PC-3 (cell line): ENCODE data around the gene ATP2A1. TPM values are rescaled to one million over a fixed set of nuclear protein-coding genes. Genes with fewer than 3 reads are reported as not detected.

ENCODE experiments used
- ATAC-seq: fragments of 200-7000 bp; cut with Tn5 transposase; 2 replicates; pipeline ENCODE4 v1.9.1; 2020; ENCODE audit warnings: mild to moderate bottlenecking, moderate library complexity
- BruUV-seq: library from RNA; stranded (reverse); fragments of 400-500 nt; replicated peaks from 2 replicates; lab custom pipeline; 2021; lab: Mats Ljungman, UMichigan
- CTCF ChIA-PET: fragments of 300-600 bp; sonication (Branson Sonifier 250); formaldehyde crosslinking; loops from one replicate; lab custom pipeline; 2022; ENCODE audit warnings: antibody characterized with exemption; lab: Charles Lee
- POLR2A ChIA-PET: fragments of 300-600 bp; sonication (Branson Sonifier 250); formaldehyde crosslinking; loops from one replicate; lab custom pipeline; 2022; ENCODE audit warnings: antibody characterized with exemption; ENCODE audit not compliant: unreplicated experiment; lab: Charles Lee
- DNase-seq: peaks from one replicate; pipeline ENCODE4 v3.0.0-alpha.2; 2015
- H2AFZ ChIP-seq: fragments of 300-600 bp; sonication (generic); 2 replicates; pipeline ENCODE4 v1.6.0; 2016; ENCODE audit warnings: antibody characterized with exemption, low read length
- H3F3A ChIP-seq: fragments of 300-600 bp; sonication (generic); one replicate; pipeline ENCODE4 v1.6.0; 2017; ENCODE audit warnings: antibody characterized with exemption, low read length, control low read depth, mild to moderate bottlenecking; ENCODE audit not compliant: unreplicated experiment
- H3K27ac ChIP-seq: fragments of 300-600 bp; sonication (generic); 2 replicates; pipeline ENCODE4 v1.5.1; 2016; ENCODE audit warnings: mild to moderate bottlenecking, low read length
- H3K27me3 ChIP-seq: fragments of 300-600 bp; sonication (generic); 2 replicates; pipeline ENCODE4 v1.6.1; 2016; ENCODE audit warnings: low read length, mixed read lengths
- H3K36me3 ChIP-seq: fragments of 300-600 bp; sonication (generic); 2 replicates; pipeline ENCODE4 v1.6.1; 2016; ENCODE audit warnings: low read depth, mixed run types, low read length, mixed read lengths
- H3K4me1 ChIP-seq: fragments of 300-600 bp; sonication (generic); 2 replicates; pipeline ENCODE4 v1.5.1; 2016; ENCODE audit warnings: low read length; ENCODE audit not compliant: insufficient read depth
- H3K4me2 ChIP-seq: fragments of 300-600 bp; sonication (generic); 2 replicates; pipeline ENCODE4 v1.6.0; 2016; ENCODE audit warnings: low read length
- H3K4me3 ChIP-seq: fragments of 300-600 bp; sonication (generic); 2 replicates; pipeline ENCODE4 v1.5.1; 2016; ENCODE audit warnings: mild to moderate bottlenecking, low read length, mixed read lengths
- H3K79me2 ChIP-seq: fragments of 300-600 bp; sonication (generic); 2 replicates; pipeline ENCODE4 v1.6.1; 2017; ENCODE audit warnings: low read length, mixed read lengths
- H3K9ac ChIP-seq: fragments of 300-600 bp; sonication (generic); 2 replicates; pipeline ENCODE4 v1.6.0; 2016; ENCODE audit warnings: mild to moderate bottlenecking, low read length
- H3K9me2 ChIP-seq: fragments of 300-600 bp; sonication (generic); replicated peaks from 2 replicates; pipeline ENCODE4 v1.6.1; 2016; ENCODE audit warnings: mixed run types, low read length, mixed read lengths
- H3K9me3 ChIP-seq: fragments of 300-600 bp; sonication (generic); 2 replicates; pipeline ENCODE4 v1.6.1; 2016; ENCODE audit warnings: low read length, mixed read lengths
- H4K20me1 ChIP-seq: fragments of 300-600 bp; sonication (generic); 2 replicates; pipeline ENCODE4 v1.6.1; 2016; ENCODE audit warnings: low read length, mixed read lengths
- EZH2 ChIP-seq: fragments of 300-600 bp; sonication (generic); IDR thresholded peaks from one replicate; pipeline ENCODE4 v1.6.1; 2017; ENCODE audit warnings: antibody characterized with exemption, mild to moderate bottlenecking, low read length; ENCODE audit not compliant: unreplicated experiment
- EZH2phosphoT487 ChIP-seq: fragments of 300-600 bp; sonication (generic); IDR thresholded peaks from 2 replicates; pipeline ENCODE4 v1.6.1; 2018; ENCODE audit warnings: mild to moderate bottlenecking, antibody characterized with exemption, low read length, borderline replicate concordance
- intact Hi-C: fragments of 100-400 bp; cut with micrococcal nuclease; formaldehyde crosslinking; loops from 2 replicates; pipeline ENCODE4 v1.9.0; 2023
- total RNA-seq: library from RNA; depleted of rRNA; stranded (reverse); fragments of >200 nt; gene quantifications from 2 replicates; pipeline ENCODE4 v1.2.3, GENCODE V29; 2014
- TF ChIP-seq, protein P1 (sequence below): fragments of 300-600 bp; sonication (generic); conservative IDR thresholded peaks from 2 replicates; pipeline ENCODE4 v1.5.1; 2017; ENCODE audit warnings: antibody characterized with exemption, low read depth, mild to moderate bottlenecking, low read length

ATP2A1 gene
- total RNA-seq, 1 experiment from 2014 or later: 0.87 TPM

DNA sequence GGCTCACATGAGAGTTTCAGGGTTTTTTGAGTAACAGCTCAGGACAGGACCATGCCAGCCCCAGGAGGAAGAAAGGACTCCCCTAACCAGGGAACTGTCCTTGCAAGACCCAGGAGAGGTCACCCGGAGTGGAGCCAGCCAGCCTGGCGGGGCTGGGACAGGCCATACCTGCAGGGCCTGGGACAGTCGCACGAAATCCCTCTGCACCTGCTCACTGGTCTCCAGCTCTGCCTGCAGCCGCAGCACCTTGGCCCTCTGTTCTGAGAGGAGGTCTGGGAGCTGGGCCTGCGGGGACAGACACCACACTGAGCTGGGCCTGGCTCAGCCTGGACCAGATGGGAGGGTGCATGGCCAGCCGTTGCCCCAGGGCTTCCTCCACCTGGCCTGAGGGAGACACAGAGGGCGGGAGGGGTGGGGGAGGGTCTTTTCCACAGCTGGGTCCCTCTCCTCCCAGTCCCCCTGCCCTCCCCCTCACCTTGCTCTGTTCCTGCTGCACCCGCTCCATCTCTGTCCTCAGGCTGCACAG is 27.0 kb downstream of the ATP2A1 start:
- Histone ChIP-seq H3K4me2 (no peak overlapping the region), H3F3A (no peaks in the 10 kb centered on the region), H3K4me3 (no peak overlapping the region), H3K36me3 (no peaks in the 10 kb centered on the region), H2AFZ (no peak overlapping the region), H3K27me3 (no peaks in the 10 kb centered on the region), H3K27ac (no peak overlapping the region), H3K4me1 (no peaks in the 10 kb centered on the region), H4K20me1 (no peaks in the 10 kb centered on the region), H3K9me2 (no peaks in the 10 kb centered on the region), H3K9ac (no peak overlapping the region), H3K9me3 (no peaks in the 10 kb centered on the region), H3K79me2 (no peaks in the 10 kb centered on the region)
- ATAC-seq (no peak), DNase-seq (no peak)
- no TSS peak for BruUV-seq
- ChIA-PET POLR2A (no interaction called here), CTCF (no interaction called here)
- intact Hi-C loops: no loop called here
- TF ChIP-seq EZH2 (no peak), EZH2phosphoT487 (no peak)
- TF ChIP-seq, protein P1, sequence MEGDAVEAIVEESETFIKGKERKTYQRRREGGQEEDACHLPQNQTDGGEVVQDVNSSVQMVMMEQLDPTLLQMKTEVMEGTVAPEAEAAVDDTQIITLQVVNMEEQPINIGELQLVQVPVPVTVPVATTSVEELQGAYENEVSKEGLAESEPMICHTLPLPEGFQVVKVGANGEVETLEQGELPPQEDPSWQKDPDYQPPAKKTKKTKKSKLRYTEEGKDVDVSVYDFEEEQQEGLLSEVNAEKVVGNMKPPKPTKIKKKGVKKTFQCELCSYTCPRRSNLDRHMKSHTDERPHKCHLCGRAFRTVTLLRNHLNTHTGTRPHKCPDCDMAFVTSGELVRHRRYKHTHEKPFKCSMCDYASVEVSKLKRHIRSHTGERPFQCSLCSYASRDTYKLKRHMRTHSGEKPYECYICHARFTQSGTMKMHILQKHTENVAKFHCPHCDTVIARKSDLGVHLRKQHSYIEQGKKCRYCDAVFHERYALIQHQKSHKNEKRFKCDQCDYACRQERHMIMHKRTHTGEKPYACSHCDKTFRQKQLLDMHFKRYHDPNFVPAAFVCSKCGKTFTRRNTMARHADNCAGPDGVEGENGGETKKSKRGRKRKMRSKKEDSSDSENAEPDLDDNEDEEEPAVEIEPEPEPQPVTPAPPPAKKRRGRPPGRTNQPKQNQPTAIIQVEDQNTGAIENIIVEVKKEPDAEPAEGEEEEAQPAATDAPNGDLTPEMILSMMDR: no peak

DNA sequence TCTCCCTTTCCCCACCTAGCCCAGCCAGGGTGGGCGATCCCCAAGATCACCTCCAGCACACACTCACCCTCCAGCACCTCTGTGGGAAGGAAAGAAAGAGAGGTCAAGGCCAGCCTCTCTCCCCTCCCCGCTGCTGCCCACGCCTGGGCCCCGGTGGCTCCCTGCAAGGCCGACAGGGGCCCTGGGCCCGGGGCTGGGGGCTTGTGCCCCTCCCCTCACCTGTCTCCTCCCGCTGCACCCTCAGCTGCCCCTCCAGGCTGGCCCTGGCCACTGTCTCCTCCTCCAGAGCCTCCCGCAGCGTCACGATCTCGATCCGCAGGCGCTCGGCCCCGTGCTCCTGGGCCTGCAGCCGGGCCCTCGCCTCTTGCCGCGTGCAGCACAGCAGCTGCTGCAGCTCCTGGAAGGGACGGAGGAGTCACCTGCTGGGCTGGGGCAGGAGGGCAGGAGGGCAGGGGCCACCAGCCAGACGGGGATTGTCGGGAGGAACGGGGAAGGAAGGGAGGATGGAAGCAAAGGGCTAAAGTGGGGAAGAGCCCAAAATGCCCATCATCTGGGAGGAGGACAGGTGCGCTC is 27.6 kb downstream of the ATP2A1 start:
- Histone ChIP-seq H3K79me2 (no peaks in the 10 kb centered on the region), H3K27me3 (no peaks in the 10 kb centered on the region), H3K4me3 (no peak overlapping the region), H2AFZ (no peak overlapping the region), H3K27ac (no peak overlapping the region), H3K4me2 (no peak overlapping the region), H3K9me3 (no peaks in the 10 kb centered on the region), H3K9ac (no peak overlapping the region), H3K36me3 (no peaks in the 10 kb centered on the region), H3K4me1 (peaks cover 4% of the 10 kb centered on the region), H4K20me1 (no peaks in the 10 kb centered on the region), H3K9me2 (no peaks in the 10 kb centered on the region), H3F3A (no peaks in the 10 kb centered on the region)
- ChIA-PET POLR2A (interaction anchor here (0.6 kb wide), 1 partner anchor 67 kb away, joined by 8 read pairs; no protein-coding TSS in a partner anchor), CTCF (no interaction called here)
- no peak for DNase-seq
- TF ChIP-seq EZH2phosphoT487: no peak
- TF ChIP-seq, protein P1: no peak
- no peak for TF ChIP-seq EZH2
- BruUV-seq: no TSS peak
- intact Hi-C loops: no loop called here
- ATAC-seq: no peak
